HG03045 (cell line): ENCODE data around the gene SPAST.
A peak's percentile ranks its signal among the peaks of the same experiment; 100 is the strongest.
"Not testable (repeated sequence)": the region's sequence is repeated elsewhere in the genome, so short reads cannot be mapped to it uniquely, and the experiment has no call there.

Experiments
- ATAC-seq: cut with Tn5 transposase; IDR thresholded peaks from one replicate; pipeline ENCODE4 v1.9.1; 2021; ENCODE audit warnings: mild to moderate bottlenecking, moderate library complexity; ENCODE audit not compliant: unreplicated experiment

The SPAST gene

GRCh38 chr2:32063310-32064020, at the start of gene SPAST:
TSS of gene SPAST (plus strand) at chr2:32063556. CDS start at chr2:32063832, 276 bp downstream.
- ATAC-seq, result peak; percentile 97

GRCh38 chr2:32018789-32019482, 44.4 kb upstream of the SPAST start:
- not testable (repeated sequence) for ATAC-seq

- ATAC-seq, result not testable (repeated sequence)
These were observed 29.0 kb upstream of the SPAST start for GRCh38 chr2:32034198-32034887.

GRCh38 chr2:32039447-32040219, 23.7 kb upstream of the SPAST start, which contains the start of gene DPY30:
TSS of gene DPY30 (minus strand) at chr2:32039805. CDS start at chr2:32039456, 349 bp downstream.
- peak; percentile 87 for ATAC-seq

GRCh38 chr2:32043561-32043960, 19.8 kb upstream of the SPAST start:
- ATAC-seq, result no peak

GRCh38 chr2:32051836-32052439, 11.4 kb upstream of the SPAST start:
- no peak for ATAC-seq

GRCh38 chr2:32054583-32054982, 8.8 kb upstream of the SPAST start:
- ATAC-seq, result not testable (repeated sequence)

- no peak for ATAC-seq
These were observed 5.2 kb upstream of the SPAST start for GRCh38 chr2:32058130-32058529.

- ATAC-seq, result no peak
These were observed 3.1 kb upstream of the SPAST start for GRCh38 chr2:32060266-32060665.

GRCh38 chr2:32061430-32061829, 1.9 kb upstream of the SPAST start:
- no peak for ATAC-seq

GRCh38 chr2:32061973-32062861, 1.1 kb upstream of the SPAST start:
- no peak for ATAC-seq

- ATAC-seq, result peak; percentile 5
These were observed 755 bp downstream of the SPAST start for GRCh38 chr2:32064021-32064601.

- ATAC-seq, result no peak
These were observed 1.4 kb downstream of the SPAST start for GRCh38 chr2:32064713-32065112.

- no peak for ATAC-seq
These were observed 4.2 kb downstream of the SPAST start for GRCh38 chr2:32067549-32067948.

GRCh38 chr2:32074134-32074506, 10.8 kb downstream of the SPAST start:
- ATAC-seq, result no peak

GRCh38 chr2:32095671-32096070, 32.3 kb downstream of the SPAST start:
- no peak for ATAC-seq

- no peak for ATAC-seq
These were observed 44.8 kb downstream of the SPAST start for GRCh38 chr2:32108111-32108510.

GRCh38 chr2:32118055-32118454, 54.7 kb downstream of the SPAST start:
- ATAC-seq, result no peak

- ATAC-seq, result no peak
These were observed 55.8 kb downstream of the SPAST start for GRCh38 chr2:32119161-32119560.
